Esophagus mucosa (tissue), 1 donor: ENCODE data around the gene NCAN. TPM values are rescaled to one million over a fixed set of nuclear protein-coding genes. Genes with fewer than 3 reads are reported as not detected.
"Not testable (repeated sequence)": the region's sequence is repeated elsewhere in the genome, so short reads cannot be mapped to it uniquely, and the experiment has no call there.

Experiments used
- ATAC-seq: fragments of 200-7000 bp; cut with Tn5 transposase; one replicate; pipeline ENCODE4 v1.9.1; 2020
- total RNA-seq: library from RNA; stranded (reverse); gene quantifications from one replicate; pipeline ENCODE4 v1.2.4, GENCODE V29; 2023
- donor health status: DM: yes; HTN: yes; CAD: no.

Gene NCAN
- total RNA-seq, 1 donor from 2014 or later: not detected

- ATAC-seq: no peak
Observed at GRCh38 chr19:19193926-19194325, 17.8 kb upstream of the NCAN start.

GRCh38 chr19:19201697-19202630 is 9.8 kb upstream of the NCAN start:
- ATAC-seq: no peak

GRCh38 chr19:19202707-19203011 is 9.1 kb upstream of the NCAN start:
- ATAC-seq: no peak

DNA sequence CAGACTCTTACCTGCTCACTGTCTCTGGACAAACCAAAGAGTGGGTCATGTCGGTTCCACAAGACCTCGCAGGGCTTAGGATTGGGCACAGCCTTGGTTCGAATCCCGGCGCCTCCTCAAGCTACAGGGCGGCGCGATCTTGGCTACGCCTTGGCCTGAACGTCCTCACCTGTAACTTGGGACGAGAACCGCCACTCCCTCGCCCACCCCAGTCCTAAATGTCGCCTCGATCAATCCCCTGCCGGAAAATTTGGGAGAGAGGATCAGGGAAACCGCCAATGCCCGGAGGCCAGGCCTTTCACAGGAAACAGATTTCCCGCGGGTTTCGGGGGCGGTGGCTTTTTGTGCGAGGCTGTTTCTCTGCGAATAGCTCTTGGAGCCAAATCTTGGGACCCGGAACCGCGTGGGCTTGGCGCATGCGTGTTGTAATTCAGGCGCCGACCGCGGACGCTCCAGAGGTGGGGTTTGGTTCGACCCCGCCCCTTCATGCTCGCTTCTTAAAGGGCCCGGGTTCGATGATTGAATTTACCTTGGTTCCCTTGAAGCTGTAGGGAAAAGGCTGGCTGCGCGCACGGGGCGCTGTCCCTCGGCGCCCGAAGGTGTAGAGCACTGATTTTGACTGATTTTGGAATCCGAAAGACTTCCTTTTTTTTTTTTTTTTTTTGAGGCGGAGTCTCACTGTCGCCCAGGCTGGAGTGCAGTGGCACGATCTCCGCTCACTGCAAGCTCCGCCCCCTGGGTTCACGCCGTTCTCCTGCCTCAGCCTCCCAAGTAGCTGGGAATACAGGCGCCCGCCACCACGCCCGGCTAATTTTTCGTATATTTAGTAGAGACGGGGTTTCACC is 8.5 kb upstream of the NCAN start, which contains the start of gene NR2C2AP:
Gene NR2C2AP, minus strand, starts transcription at position 403 of the 845 bp plus-strand sequence. Its CDS starts 354 bp downstream, at position 49.
- peak; percentile 80 for ATAC-seq

DNA sequence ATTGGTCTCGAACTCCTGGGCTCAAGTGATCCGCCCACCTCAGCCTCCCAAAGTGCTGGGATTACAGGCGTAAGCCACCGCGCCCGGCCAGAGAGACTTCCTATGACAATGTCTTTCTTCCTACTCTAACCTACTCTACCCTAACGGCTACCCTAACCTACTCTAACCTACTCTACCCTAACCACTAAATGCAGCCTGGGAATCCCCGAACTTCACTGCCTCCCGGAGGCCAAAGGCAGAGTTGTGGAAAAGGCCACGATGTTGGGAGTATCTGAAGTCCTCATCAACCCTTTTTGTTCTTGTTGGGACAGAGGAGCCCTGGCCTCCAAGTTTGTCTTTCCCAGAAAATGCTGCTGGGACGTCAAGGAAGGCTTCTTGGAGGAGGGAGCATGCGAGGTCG is 7.6 kb upstream of the NCAN start:
- ATAC-seq: no peak

- ATAC-seq: no peak
Observed at GRCh38 chr19:19205416-19206410, 6.0 kb upstream of the NCAN start.

DNA sequence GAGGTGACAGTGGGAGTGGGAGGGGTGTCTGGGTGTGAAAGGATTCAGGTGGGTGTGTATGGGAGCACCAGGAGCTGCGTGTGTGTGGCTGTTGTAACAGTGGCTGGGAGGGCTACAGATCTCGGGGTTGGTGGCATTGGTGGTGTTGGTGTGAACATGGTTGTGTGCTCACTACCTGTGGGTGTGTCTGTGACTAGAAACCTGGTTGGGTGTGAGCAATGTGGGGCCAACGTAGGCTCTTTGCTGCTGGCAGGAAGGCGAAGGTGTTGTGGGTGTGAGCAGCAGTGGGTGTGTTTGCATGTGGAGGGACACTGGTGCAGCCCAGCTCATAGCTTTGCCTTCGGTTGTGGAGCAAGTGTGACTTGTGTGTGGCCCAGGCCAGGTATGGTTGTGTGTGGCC is 4.8 kb upstream of the NCAN start:
- ATAC-seq: no peak

DNA sequence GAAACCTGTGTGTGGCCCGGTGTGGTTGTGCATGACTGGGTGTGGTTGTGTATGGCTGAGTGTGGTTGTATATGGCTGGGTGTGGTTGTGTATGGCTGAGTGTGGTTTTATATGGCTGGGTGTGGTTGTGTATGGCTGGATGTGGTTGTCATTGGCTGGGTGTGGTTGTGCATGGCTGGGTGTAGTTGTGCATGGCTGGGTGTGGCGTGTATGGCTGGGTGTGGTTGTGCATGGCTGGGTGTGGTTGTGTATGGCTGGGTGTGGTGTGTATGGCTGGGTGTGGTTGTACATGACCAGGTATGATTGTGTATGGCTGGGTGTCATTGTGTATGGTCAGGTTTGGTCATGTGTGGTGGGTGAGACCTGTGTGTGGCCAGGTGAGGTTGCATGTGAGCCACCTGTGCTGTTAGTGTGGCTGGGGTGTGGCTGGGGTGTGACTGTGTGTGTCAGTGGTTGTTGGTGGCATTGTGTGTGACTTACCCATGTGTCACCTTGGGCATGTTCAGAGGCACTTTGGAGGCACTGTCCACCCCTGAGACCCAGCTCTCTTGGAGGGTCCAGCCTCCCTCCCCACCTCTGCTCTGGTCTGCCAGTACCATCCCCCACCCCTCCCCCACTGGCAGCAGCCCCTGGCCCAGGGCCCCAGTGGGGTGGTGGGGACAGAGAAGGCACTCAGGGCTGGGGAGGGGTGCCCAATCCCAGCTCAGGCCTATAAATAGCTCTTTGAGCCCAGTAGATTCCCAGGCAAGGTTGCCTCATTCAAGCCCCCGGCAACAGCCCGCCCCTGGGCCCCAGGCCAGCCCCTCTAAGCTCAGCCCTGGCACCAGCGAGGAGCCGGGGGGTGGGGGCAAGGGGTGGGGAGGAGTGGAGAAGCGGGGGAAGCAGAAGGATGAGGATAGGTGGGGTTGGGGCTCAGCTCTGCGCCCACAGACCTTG is 3.9 kb upstream of the NCAN start:
- ATAC-seq: peak; percentile 65

DNA sequence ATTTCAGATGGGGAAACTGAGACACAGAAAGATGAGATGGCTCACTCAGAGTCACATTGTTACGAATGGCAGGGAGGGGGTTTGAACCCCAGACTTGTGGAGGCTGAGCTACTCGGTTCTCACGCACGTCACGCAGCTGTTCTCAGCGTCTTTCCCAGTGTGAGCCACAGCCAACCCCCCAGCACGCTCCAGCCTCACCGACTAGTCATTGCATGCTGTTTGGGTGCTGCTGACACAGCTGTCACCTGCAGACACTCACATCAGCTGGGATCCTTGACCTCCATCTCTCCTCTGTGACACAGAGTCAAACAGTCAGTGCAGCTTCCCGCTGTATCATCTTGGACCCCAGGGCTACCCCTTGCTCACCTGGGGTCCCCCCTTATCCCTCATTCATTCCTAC is 2.4 kb upstream of the NCAN start:
- ATAC-seq: no peak

DNA sequence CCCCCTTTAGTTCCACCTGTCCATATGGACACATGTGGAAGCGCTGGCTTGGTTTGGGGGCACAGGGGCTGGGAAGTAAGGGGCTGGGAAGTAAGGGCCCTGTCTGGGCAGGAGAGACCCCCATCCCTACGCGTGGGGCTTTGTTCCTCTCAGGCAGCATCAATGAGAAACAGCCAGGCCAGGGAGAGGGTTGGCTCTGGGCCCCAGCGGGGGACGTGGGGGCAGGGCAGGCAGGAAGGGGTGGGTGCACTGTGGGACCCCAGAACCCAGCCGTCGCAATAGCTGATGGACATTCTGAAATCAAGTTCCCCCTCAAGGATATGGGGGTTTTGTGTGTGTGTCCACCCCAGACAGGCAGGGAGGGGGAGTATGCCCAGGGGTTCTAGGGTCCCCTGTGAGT is 1.2 kb downstream of the NCAN start:
- no peak for ATAC-seq

DNA sequence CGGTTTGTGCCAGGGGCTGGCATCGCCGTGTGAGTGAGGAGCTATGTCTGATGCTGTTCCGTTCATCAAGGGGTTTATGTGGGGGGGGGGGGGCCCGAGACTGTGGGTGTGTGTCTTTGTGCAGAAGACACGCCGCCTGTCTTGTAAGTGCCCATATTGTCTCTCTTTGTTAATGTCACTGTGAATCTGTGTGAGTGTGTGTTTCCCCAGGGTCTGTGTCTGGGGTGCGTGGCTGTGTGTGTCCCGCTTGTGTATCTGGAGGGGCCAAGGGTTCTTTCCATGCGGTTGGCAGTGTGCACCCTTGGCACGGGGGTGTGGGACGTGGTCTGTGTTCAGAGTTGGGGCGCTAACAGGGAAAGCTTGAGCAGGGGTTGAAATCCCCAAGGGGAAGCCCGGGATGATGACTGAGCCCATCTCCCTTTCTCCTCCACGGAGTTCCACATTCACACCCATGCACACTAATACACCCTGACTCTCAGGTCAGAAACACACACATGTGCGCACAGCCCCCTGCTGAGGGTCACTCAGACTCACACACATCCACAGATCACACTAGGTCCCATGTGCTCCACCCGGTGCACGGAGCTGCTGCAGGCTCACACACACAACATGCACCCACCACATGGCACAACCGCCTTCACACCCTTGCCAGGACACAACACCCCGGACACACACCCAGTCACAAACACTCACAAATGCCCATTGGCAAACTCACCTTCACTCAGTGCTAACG is 1.8 kb downstream of the NCAN start:
- no peak for ATAC-seq

- ATAC-seq: no peak
Observed at GRCh38 chr19:19214159-19214490, 2.4 kb downstream of the NCAN start.

DNA sequence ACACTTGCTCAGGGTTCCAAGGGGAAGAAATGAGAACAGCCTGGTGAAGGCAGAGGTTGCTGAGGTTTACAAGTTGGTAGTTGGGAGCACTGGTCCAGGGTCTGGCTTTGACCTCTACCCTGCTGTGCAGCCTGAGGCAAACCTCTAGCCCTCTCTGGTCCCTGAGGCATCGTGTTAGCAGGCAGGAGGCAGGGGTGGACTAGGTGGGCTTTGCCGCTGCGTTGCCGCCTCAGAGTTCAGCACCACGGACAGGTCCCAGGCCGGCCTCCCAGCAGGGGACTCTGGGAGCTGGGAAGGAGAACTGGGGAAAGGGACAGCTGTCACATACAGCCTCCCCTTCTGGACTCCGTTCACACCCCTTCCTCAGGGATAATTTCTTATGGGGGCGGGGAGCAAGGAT is 3.1 kb downstream of the NCAN start:
- no peak for ATAC-seq

DNA sequence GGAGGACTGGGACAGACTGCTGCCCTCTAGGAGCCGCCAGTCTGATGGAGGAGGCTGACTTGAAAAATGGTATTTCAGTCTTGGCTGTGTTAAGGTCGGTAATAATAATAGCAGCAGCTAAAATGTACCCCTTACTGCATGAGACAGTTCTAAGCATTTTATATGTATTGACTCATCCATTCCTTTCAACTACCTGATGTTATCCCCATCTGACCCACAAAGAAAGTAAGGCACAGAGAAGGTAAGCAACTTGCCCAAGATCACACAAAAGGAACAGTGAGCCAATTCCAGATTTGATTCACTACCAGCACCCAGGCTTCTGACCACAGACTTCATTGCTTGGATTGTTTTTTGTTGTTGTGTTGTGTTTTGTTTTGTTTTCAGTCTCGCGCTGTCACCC is 4.0 kb downstream of the NCAN start:
- no peak for ATAC-seq

DNA sequence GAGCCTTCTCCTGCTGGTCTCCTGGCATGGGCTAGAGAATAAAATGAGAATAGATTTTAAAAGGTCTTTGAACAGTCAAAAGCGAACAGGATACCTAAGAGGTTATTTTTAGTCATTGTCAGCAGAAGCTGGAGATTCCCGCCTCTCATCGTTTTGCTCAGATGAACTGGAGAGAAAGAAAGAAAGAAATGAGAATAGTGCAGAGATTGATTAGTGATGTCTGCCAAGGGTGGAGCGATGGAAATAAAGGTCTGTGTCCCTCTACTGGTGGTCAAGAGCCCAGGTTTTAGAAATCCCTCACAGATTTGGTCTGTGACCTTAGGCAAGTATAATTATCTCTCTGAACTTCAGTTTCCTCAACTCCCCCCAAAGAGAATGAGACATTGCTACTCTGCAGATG is 5.3 kb downstream of the NCAN start:
- no peak for ATAC-seq

DNA sequence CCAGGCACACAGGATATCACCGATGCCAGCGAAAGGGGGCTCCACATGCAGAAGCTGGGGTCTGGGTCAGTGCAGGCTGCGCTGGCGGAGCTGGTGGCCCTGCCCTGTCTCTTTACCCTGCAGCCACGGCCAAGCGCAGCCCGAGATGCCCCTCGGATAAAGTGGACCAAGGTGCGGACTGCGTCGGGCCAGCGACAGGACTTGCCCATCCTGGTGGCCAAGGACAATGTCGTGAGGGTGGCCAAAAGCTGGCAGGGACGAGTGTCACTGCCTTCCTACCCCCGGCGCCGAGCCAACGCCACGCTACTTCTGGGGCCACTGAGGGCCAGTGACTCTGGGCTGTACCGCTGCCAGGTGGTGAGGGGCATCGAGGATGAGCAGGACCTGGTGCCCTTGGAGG is 7.2 kb downstream of the NCAN start:
- ATAC-seq: no peak

GRCh38 chr19:19221000-19221399 is 9.2 kb downstream of the NCAN start:
- not testable (repeated sequence) for ATAC-seq

DNA sequence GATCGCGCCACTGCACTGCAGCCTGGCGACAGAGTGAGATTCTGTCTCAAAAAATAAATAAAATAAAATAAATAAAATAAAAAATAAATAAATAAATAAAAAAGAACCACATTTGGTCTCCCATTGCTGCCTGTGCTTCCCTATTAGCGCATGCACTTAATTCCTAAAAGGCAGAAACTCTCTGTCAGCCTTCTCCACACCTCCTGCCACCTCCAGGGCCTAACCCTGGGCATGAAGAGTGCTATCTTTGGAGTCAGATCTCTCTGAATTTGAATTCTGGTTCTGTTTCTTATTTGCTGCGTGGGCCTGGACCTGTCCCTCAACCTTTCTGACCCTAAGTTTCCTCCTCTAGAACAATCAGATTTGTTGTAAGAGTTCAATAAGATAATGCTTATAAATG is 11.3 kb downstream of the NCAN start:
- ATAC-seq: no peak

GRCh38 chr19:19223636-19224035 is 11.9 kb downstream of the NCAN start:
- no peak for ATAC-seq

- ATAC-seq: no peak
Observed at GRCh38 chr19:19224150-19224851, 12.5 kb downstream of the NCAN start.
